Right hindlimb (tissue), 1 donor: Measurements from ENCODE around the gene OR1F1.

Experiments used
- DNase-seq: peaks from one replicate; pipeline ENCODE4 v3.0.0-alpha.2; 2018

Gene OR1F1

DNA sequence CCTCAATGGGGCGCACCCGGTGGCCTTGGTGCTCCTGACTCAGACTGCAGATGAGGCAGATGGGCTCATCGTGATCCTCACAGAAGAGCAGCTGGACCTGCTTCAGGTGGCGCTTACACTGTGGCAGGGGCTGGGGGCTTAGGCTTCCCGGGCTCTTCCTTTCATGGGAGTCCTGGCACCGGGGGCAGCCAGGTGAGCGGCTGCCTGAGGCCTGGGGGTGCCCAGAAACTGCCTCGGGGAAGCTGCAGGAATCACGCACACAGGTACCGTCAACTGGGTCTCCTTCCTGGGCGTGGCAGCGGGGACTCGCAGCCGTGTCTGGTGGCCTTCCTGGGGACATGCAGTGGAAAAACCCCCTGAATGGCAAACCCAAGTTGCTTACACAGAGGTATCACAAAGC lies 61.4 kb downstream of the OR1F1 start:
- DNase-seq, result no peak

DNA sequence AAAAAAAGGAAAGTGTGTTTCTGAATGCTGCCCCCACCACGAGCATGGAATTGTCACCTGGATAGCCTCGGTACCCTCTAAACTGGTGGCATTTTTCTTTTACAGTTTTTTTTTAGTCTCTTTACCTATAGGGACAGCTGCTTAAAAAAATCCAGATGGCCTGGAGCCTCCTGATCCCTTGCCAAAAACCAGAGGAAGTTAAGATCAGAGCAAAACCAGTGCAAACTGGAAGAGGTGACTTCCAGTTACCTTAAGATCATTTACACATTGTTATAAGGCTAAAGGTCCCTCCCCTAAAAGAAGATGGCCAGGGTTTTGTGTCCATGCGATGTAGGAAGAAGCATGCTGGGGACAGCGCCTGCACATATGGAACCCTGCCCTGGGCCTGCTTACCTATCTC lies 65.0 kb downstream of the OR1F1 start:
- no peak for DNase-seq

DNA sequence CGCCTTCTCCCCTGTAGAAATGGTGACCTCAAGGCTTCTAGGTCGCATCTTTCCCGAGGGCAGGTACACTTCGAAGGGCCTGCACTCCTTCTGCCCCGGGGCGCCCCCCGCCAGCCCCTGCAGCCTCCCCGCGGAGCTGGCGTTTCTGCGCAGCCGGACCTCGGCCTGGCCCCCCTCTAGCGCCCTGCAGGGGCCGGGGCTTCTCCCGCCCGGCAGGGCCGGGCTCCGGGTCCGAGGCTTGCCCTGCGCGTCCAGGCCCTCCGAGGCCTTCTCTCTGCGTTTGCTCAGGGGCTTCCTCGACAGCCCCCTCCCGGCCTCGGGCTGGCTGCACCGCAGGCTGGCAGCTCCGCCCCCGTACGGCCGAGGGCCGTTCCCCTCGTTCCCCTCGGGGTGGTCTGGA lies 66.3 kb downstream of the OR1F1 start:
- DNase-seq, result no peak
